Astrocyte of the spinal cord (primary cell): ENCODE results near the gene LDLRAD3.

Experiments
- DNase-seq: peaks from one replicate; pipeline ENCODE4 v3.0.0; 2011; ENCODE audit warnings: low read depth, low spot score
- H3K4me3 ChIP-seq: 2 replicates; pipeline ENCODE4 v1.5.1; 2011; ENCODE audit warnings: low read depth, mild to moderate bottlenecking, low read length, moderate library complexity
- CTCF ChIP-seq: IDR thresholded peaks from 2 replicates; pipeline ENCODE4 v1.5.1; 2012; ENCODE audit warnings: low read depth, mild to moderate bottlenecking, low read length, inconsistent platforms
- in situ Hi-C: cut with HindIII; loops from 2 replicates; pipeline ENCODE4 v1.10.0; 2017; ENCODE audit warnings: low sequenced_read_pairs

The LDLRAD3 gene

DNA sequence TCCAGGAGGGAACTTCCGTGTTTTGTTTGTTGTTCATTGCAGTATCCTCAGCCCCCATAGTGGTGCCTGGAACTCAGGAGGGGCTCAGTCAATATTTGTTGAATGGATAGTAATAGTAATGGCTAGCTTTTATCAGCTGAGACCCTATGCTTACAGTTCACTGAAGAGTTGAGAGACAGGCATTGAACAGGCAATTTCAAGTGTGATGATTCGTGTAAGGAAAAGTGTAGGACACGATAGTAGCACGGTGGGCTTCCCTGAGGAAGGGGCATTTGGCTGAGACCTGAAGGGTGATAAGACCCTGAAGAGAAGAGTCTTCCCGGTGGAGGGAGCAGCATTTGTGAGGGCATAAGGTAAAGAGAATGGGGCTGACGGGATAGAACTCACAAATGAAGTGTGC, 186.1 kb downstream of the LDLRAD3 start:
- H3K4me3 ChIP-seq: no peak overlapping the region
- in situ Hi-C loops: no loop called here
- DNase-seq: no peak
- TF ChIP-seq CTCF: no peak

DNA sequence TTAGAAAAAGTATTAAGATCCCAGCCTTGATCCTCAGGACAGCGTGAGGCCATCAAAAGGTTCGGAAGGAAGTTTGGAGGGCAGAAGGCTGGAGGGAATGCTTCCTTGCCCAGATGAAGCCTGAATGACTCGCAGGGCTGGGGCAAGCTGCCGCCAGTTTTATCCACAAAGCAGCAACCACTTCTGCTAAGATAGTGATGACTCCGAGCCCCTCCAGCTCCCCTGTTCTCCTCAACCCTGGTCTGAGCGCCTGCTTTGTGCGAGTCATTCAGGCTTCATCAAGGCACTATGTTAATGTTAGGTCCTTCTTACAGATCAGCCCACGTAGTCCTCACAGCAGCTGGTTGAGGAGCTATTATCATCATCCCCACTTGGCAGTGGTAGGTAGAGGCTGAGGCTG, 186.5 kb downstream of the LDLRAD3 start:
- no peak overlapping the region for H3K4me3 ChIP-seq
- TF ChIP-seq CTCF: no peak
- in situ Hi-C loops: no loop called here
- DNase-seq: peak; percentile 43

- in situ Hi-C loops: no loop called here
- peak; percentile 65 for DNase-seq
- no peak overlapping the region for H3K4me3 ChIP-seq
- TF ChIP-seq CTCF: peak; percentile 88
Measured at GRCh38 chr11:36131721-36132397, 188.0 kb downstream of the LDLRAD3 start.

GRCh38 chr11:36132940-36133339, 189.1 kb downstream of the LDLRAD3 start:
- H3K4me3 ChIP-seq: no peak overlapping the region
- DNase-seq: no peak
- no peak for TF ChIP-seq CTCF
- in situ Hi-C loops: no loop called here

DNA sequence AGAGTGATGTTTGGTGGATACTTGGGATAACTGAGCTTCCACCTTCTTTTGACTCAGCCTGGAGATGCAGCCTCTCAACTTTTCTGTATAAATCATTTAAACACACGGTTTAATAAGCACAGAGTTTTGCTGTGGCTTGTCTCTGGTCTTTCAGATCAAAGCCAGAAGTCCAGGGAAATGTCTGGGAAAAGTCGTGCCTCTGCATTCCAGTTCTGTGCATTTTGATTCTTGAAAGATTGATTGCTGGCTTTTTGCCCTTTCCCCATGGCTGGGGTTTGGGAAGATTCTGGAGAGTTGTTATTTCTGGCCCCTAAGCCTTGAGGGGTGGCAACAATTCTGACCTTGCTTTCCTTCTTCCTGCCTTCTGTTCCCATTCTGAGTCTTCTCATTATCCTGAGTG, 191.2 kb downstream of the LDLRAD3 start:
- in situ Hi-C loops: no loop called here
- no peak for TF ChIP-seq CTCF
- H3K4me3 ChIP-seq: no peak overlapping the region
- no peak for DNase-seq

GRCh38 chr11:36139767-36140166, 195.9 kb downstream of the LDLRAD3 start:
- DNase-seq: no peak
- TF ChIP-seq CTCF: no peak
- in situ Hi-C loops: no loop called here
- no peak overlapping the region for H3K4me3 ChIP-seq
